AG04450 (cell line): Measurements from ENCODE around the gene RPL32. TPM values are rescaled to one million over a fixed set of nuclear protein-coding genes. Genes with fewer than 3 reads are reported as not detected.

Source experiments
- CTCF ChIA-PET: fragments of 300-600, 350-600 bp; formaldehyde crosslinking; extraction: SDS; loops from one replicate; lab custom pipeline; 2022; ENCODE audit warnings: antibody characterized with exemption, inconsistent platforms; lab: Charles Lee
- POLR2A ChIA-PET: fragments of 350-600 bp; formaldehyde crosslinking; extraction: SDS; loops from one replicate; lab custom pipeline; 2021; ENCODE audit warnings: antibody characterized with exemption, inconsistent platforms; lab: Yijun Ruan, JAX
- DNase-seq: peaks from one replicate; pipeline ENCODE4 v3.0.0-alpha.2; 2011; ENCODE audit warnings: low read depth, low spot score
- H3K27ac ChIP-seq: one replicate; pipeline ENCODE4 v1.5.1; 2012; ENCODE audit warnings: low read depth, low read length, control low read depth
- H3K27me3 ChIP-seq: one replicate; pipeline ENCODE4 v1.6.0; 2012; ENCODE audit warnings: low read length; ENCODE audit not compliant: control insufficient read depth, insufficient read depth
- H3K4me3 ChIP-seq: 2 replicates; pipeline ENCODE4 v1.5.1; 2011; ENCODE audit warnings: mild to moderate bottlenecking, low read depth, low read length, control low read depth
- H3K9me3 ChIP-seq: 2 replicates; pipeline ENCODE4 v1.5.1; 2012; ENCODE audit warnings: low read length; ENCODE audit not compliant: control insufficient read depth, insufficient read depth
- polyA minus RNA-seq: library from RNA; depleted of rRNA, polyadenylated mRNA; stranded (reverse); fragments of >200 nt; gene quantifications from 2 replicates; pipeline ENCODE4 v1.2.3, GENCODE V29; 2011; rRNA and poly(A)+ RNA removed
- polyA plus RNA-seq: library from polyadenylated mRNA; depleted of rRNA; stranded (reverse); fragments of >200 nt; gene quantifications from 2 replicates; pipeline ENCODE4 v1.2.3, GENCODE V29; 2011; rRNA removed
- TF ChIP-seq, protein P1 (sequence below): IDR thresholded peaks from 2 replicates; pipeline ENCODE4 v1.5.1; 2011; ENCODE audit warnings: low read depth, low read length, control low read depth, inconsistent platforms

Gene RPL32
- 3,211 and 3,269 TPM in 2 replicates for polyA plus RNA-seq
- polyA minus RNA-seq: 911 and 957 TPM in 2 replicates

DNA sequence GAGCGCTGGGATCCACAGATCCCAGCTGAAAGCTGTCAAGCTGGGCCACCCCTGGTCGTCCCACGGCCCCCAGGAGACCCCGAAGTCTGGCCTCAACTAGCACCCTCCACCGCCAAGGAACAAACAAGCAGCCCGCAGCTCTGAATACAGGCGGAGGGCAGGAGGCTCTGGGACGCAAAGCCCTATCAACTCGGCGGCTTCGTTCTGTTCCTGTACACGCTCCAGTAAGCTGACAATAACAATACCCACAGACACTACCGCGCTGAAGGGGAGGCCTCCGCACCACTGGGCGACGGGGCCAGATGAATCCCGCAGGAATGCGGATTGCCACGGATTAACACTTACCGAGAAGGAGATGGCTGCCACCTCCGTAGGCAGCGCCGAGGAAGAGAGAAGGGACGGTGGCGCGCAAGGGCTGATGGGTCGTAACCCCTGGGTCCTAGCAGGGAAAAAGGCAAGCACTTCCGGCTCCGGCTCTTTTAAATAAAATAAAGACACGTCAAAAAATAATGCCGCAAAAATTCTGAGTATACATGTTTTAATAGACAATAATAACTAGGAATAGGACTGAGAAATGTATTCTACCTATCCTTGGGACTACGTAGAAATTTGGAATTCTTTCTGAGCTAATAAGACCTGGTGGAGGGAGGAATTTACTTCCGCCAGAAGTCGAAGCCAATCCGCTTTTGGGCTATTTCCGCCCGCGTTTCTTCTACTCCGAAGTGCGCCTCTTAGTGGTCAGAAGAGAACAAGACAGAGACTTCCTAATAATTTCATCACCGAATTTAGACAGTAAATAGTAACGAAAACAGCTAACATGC lies at the start of gene RPL32:
Gene RPL32 (minus strand): TSS at position 417 of the 821 bp plus-strand sequence. CDS start 1,328 bp downstream, outside the sequence.
- CTCF ChIA-PET: interaction anchor here (0.6 to 2.8 kb wide), 32 partner anchors 8 to 357 kb away, joined by 3 to 28 read pairs (median 4); partner anchors contain the start of genes CAND2 and TSEN2
- peak within 1 kb of the TSS; percentile 98 for H3K4me3 ChIP-seq
- H3K27me3 ChIP-seq: no peaks in the 10 kb centered on the region
- peak; percentile 93 for DNase-seq
- peak within 1 kb of the TSS; percentile 87 for H3K27ac ChIP-seq
- H3K9me3 ChIP-seq: no peaks in the 10 kb centered on the region; the same call in 1 of the 2 replicates
- TF ChIP-seq, protein P1, sequence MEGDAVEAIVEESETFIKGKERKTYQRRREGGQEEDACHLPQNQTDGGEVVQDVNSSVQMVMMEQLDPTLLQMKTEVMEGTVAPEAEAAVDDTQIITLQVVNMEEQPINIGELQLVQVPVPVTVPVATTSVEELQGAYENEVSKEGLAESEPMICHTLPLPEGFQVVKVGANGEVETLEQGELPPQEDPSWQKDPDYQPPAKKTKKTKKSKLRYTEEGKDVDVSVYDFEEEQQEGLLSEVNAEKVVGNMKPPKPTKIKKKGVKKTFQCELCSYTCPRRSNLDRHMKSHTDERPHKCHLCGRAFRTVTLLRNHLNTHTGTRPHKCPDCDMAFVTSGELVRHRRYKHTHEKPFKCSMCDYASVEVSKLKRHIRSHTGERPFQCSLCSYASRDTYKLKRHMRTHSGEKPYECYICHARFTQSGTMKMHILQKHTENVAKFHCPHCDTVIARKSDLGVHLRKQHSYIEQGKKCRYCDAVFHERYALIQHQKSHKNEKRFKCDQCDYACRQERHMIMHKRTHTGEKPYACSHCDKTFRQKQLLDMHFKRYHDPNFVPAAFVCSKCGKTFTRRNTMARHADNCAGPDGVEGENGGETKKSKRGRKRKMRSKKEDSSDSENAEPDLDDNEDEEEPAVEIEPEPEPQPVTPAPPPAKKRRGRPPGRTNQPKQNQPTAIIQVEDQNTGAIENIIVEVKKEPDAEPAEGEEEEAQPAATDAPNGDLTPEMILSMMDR: peak; percentile 81
- POLR2A ChIA-PET: interaction anchor here (0.6 to 2.4 kb wide), 7 partner anchors 10 to 289 kb away, joined by 3 to 16 read pairs (median 6); no protein-coding TSS in a partner anchor

- DNase-seq: no peak
- peaks cover 20% of the 10 kb centered on the region for H3K27me3 ChIP-seq
- TF ChIP-seq, protein P1: 0 out of 2 replicates have a peak, but pooled peaks have one; percentile 7
- no peaks in the 10 kb centered on the region for H3K9me3 ChIP-seq
- no peak overlapping the region for H3K27ac ChIP-seq
- no peak overlapping the region for H3K4me3 ChIP-seq
- ChIA-PET POLR2A (interaction anchor here (1.3 kb wide), 1 partner anchor 747 kb away, joined by 3 read pairs; no protein-coding TSS in a partner anchor), CTCF (interaction anchor here (0.6 to 4.0 kb wide), 14 partner anchors 12 to 756 kb away, joined by 3 to 33 read pairs (median 6); partner anchors contain the start of genes RPL32 and TSEN2)
Observed at GRCh38 chr3:12890610-12891390, 49.4 kb upstream of the RPL32 start.

DNA sequence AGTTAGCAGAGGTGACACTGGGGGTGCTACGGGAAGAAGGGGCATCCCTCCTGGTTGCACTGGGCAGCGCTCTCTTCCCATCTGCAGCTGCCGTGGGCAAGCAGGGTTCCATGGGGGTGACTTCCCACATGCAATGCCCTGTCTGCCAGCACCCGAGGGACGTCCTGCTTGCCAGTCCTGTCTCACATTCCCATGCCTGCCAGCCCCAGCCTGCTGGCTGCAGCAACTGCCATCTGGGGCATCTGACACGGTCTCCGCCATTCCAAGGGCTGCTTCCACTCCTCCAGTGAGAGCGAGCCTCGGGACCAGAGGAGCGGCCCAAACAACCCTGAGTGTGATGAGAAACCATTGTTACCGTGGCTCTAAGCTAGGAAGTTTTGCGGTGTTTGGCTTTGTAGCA lies 45.4 kb upstream of the RPL32 start:
- ChIA-PET CTCF (interaction anchor here (0.8 to 1.0 kb wide), 3 partner anchors 45 to 752 kb away, joined by 3 read pairs; partner anchors contain the start of gene RPL32), POLR2A (interaction anchor here (1.8 kb wide), 1 partner anchor 45 kb away, joined by 6 read pairs; the partner anchor contains the start of gene RPL32)
- no peak overlapping the region for H3K27ac ChIP-seq
- no peak overlapping the region for H3K4me3 ChIP-seq
- peaks cover 20% of the 10 kb centered on the region for H3K27me3 ChIP-seq
- no peak for DNase-seq
- TF ChIP-seq, protein P1: no peak
- peaks cover 9% of the 10 kb centered on the region; the same call in 1 of the 2 replicates for H3K9me3 ChIP-seq

DNA sequence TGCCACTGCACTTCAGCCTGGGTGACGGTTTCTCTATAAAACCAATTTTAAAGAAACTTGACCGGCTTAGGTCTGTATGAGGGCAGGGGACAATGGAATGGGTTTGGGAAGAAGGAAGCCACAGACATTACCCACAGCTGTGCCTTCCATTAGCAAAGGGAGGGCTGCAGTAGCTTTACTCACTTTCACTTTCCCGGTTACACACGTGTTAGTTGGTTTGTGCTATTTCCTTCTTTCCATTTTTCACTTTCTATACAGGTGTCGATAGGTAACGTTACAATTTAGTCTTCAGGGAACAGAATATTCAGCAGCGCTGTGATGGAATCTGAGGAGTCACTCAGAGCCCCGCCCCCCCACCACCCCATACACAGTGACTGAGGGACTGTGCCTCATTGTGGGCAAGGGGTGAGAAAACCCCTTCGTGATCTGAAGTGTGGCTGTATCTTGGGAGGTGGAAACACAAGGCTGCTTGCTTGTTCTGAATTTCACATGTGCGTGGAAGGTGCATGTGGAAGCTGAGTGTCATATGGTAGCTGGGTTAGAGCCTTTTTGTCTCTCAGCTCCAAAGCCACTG lies 44.8 kb upstream of the RPL32 start:
- TF ChIP-seq, protein P1: no peak
- H3K27me3 ChIP-seq: peaks cover 20% of the 10 kb centered on the region
- no peak overlapping the region for H3K4me3 ChIP-seq
- ChIA-PET POLR2A (interaction anchor here (1.8 kb wide), 1 partner anchor 45 kb away, joined by 6 read pairs; the partner anchor contains the start of gene RPL32), CTCF (no interaction called here)
- no peak overlapping the region for H3K27ac ChIP-seq
- peaks cover 9% of the 10 kb centered on the region; the same call in 1 of the 2 replicates for H3K9me3 ChIP-seq
- no peak for DNase-seq
